Subcutaneous abdominal adipose tissue (tissue), 5 donors: ENCODE measurements around the gene GPC1.

Source experiments
- H3K27ac ChIP-seq: one replicate; pipeline ENCODE4 v1.7.0; 2013; ENCODE audit warnings: low read depth, mild to moderate bottlenecking, inconsistent platforms, low read length, moderate library complexity
- H3K27me3 ChIP-seq, 5 donors: one replicate each; pipeline ENCODE4 v1.7.0; 2013; ENCODE audit warnings: low read length in 5 of 5, inconsistent platforms in 1 of 5; ENCODE audit not compliant: control insufficient read depth in 5 of 5, insufficient read depth in 4 of 5
- H3K36me3 ChIP-seq, 5 donors: one replicate each; pipeline ENCODE4 v1.7.0; 2013; ENCODE audit warnings: low read length in 5 of 5; ENCODE audit not compliant: control insufficient read depth in 5 of 5, insufficient read depth in 5 of 5
- H3K4me1 ChIP-seq, 5 donors: one replicate each; pipeline ENCODE4 v1.7.0; 2013; ENCODE audit warnings: low read length in 5 of 5, mild to moderate bottlenecking in 3 of 5, moderate library complexity in 1 of 5; ENCODE audit not compliant: control insufficient read depth in 5 of 5, insufficient read depth in 5 of 5
- H3K4me3 ChIP-seq, 5 donors: one replicate each; pipeline ENCODE4 v1.7.0; 2013; ENCODE audit warnings: low read length in 5 of 5, low read depth in 1 of 5
- H3K9ac ChIP-seq, 5 donors: one replicate each; pipeline ENCODE4 v1.7.0; 2013; ENCODE audit warnings: low read length in 5 of 5, mild to moderate bottlenecking in 4 of 5, moderate library complexity in 3 of 5
- H3K9me3 ChIP-seq, 5 donors: one replicate each; pipeline ENCODE4 v1.7.0; 2013; ENCODE audit warnings: low read length in 5 of 5; ENCODE audit not compliant: control insufficient read depth in 5 of 5
- donor health status: healthy.
- donor health status: healthy.
- donor health status: healthy.
- donor health status: healthy.
- donor health status: healthy.

GPC1 gene

GRCh38 chr2:240449764-240450531, 14.5 kb downstream of the GPC1 start:
- H3K27ac ChIP-seq = no peak overlapping the region
- peaks cover 0 to 31% (median 22%) of the 10 kb centered on the region in 5 donors for H3K4me1 ChIP-seq
- no peak overlapping the region for H3K9ac ChIP-seq
- H3K36me3 ChIP-seq = peaks cover 0 to 10% (median 0%) of the 10 kb centered on the region in 5 donors
- no peak overlapping the region for H3K4me3 ChIP-seq
- H3K27me3 ChIP-seq = peaks cover 0 to 39% (median 17%) of the 10 kb centered on the region in 5 donors
- H3K9me3 ChIP-seq = no peaks in the 10 kb centered on the region

- H3K4me1 ChIP-seq = peaks cover 0 to 38% (median 22%) of the 10 kb centered on the region in 5 donors
- no peak overlapping the region for H3K27ac ChIP-seq
- peaks cover 0 to 8% (median 0%) of the 10 kb centered on the region in 5 donors for H3K36me3 ChIP-seq
- no peak overlapping the region for H3K4me3 ChIP-seq
- H3K27me3 ChIP-seq = peaks cover 0 to 39% (median 17%) of the 10 kb centered on the region in 5 donors
- H3K9me3 ChIP-seq = no peaks in the 10 kb centered on the region
- no peak overlapping the region for H3K9ac ChIP-seq
Observed at GRCh38 chr2:240450532-240451107, 15.2 kb downstream of the GPC1 start.

GRCh38 chr2:240451108-240451611, 15.7 kb downstream of the GPC1 start:
- Histone ChIP-seq H3K27me3 (peaks cover 0 to 39% (median 17%) of the 10 kb centered on the region in 5 donors), H3K9me3 (no peaks in the 10 kb centered on the region), H3K9ac (no peak overlapping the region), H3K4me1 (peaks cover 0 to 40% (median 22%) of the 10 kb centered on the region in 5 donors), H3K4me3 (no peak overlapping the region), H3K27ac (no peak overlapping the region), H3K36me3 (peaks cover 0 to 3% (median 0%) of the 10 kb centered on the region in 5 donors)

GRCh38 chr2:240451791-240452461, 16.5 kb downstream of the GPC1 start:
- no peaks in the 10 kb centered on the region for H3K36me3 ChIP-seq
- peaks cover 0 to 41% (median 20%) of the 10 kb centered on the region in 5 donors for H3K27me3 ChIP-seq
- no peaks in the 10 kb centered on the region for H3K9me3 ChIP-seq
- H3K4me3 ChIP-seq = peak overlapping the region in 4 of 5 donors; percentile 6 to 62 (median 52)
- H3K4me1 ChIP-seq = peaks cover 0 to 40% (median 22%) of the 10 kb centered on the region in 5 donors
- H3K9ac ChIP-seq = peak overlapping the region in 2 of 5 donors; percentile 17 to 59
- H3K27ac ChIP-seq = no peak overlapping the region

DNA sequence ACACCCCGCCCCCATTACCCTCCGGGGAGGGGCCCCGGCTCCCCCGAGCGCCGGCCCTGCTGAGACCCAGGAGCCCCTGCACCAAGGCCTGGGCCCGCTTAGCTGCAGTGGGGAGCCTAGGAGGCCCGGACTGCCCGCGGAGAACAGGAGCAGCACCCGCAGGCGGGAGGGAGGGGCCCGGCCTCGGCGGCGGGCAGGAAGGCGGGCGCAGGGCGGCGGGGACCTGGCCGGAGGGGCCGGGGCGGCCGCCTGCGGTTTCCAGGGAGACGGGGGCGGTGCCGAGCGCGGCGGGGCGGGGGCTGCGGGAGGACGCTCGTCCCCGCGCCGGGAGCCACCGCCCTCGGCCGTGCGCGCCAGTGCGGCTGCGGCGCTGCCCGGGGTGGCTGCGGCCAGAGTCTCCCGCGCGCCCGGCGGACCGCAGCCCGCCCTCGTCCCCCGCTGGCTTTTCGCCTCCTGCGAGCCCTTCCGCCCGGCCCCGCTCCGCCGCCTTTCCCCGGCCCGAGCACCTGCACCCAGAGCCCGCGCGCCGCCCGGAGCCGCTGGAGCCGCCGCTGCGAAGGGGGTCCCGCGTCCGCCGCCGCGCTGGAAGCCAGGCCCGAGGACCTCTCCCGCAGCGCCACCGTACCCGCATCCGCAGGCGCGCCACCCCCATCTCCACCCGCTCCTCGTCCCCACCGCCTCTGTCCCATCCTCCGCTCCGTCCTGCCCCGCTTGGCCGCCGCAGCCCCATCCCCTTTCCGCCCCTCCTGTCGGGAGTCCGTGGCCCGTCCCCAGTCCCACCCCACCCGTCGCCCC, 17.2 kb downstream of the GPC1 start:
- H3K27ac ChIP-seq = no peak overlapping the region
- peaks cover 0 to 44% (median 25%) of the 10 kb centered on the region in 5 donors for H3K27me3 ChIP-seq
- H3K9me3 ChIP-seq = no peaks in the 10 kb centered on the region
- peaks cover 0 to 40% (median 22%) of the 10 kb centered on the region in 5 donors for H3K4me1 ChIP-seq
- H3K36me3 ChIP-seq = no peaks in the 10 kb centered on the region
- peak overlapping the region in 4 of 5 donors; percentile 6 to 62 (median 58) for H3K4me3 ChIP-seq
- peak overlapping the region in 2 of 5 donors; percentile 17 to 59 for H3K9ac ChIP-seq

GRCh38 chr2:240453461-240454105, 18.1 kb downstream of the GPC1 start:
- Histone ChIP-seq H3K9me3 (no peaks in the 10 kb centered on the region), H3K4me1 (peaks cover 0 to 40% (median 24%) of the 10 kb centered on the region in 5 donors), H3K27me3 (peaks cover 0 to 47% (median 25%) of the 10 kb centered on the region in 5 donors), H3K27ac (no peak overlapping the region), H3K4me3 (no peak overlapping the region), H3K36me3 (no peaks in the 10 kb centered on the region), H3K9ac (no peak overlapping the region)

DNA sequence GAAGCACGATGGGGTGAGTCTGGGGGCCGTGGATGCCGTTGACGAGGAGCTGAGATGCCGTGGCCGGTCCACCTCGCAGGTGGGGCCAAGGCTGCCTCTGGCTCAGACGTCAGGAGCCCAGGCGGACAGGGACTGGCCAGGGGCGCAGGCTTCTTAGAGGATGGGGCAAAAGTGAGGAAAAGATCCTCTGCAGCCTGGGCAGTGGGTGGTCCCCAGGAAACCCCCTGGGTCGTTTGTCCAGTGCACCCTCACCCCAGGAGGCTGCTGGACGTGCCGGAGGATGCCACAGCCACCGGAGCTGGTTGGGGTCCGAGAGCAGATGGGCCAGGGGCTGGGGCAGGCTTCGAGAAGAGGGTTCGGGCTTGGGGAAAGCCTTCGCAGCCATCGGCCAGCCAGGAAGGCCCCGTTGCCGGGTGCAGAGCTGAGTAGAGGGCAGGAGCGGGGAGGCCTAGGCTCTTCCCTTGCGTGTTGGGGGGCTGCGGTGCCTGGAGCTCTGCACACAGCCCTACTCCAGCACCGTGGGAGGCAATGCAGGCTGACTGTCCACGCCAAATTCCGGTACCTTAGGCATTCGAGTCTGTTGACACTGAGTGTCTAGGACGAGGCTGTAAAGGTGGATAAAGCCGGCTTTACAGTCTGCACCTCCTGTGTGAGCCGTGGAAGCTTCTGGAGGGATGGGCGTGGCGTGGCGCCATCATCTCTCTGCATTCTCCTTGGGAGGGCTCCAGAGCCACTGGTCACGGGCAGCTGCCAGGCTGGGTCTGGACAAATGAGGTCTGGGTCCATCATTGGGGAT, 18.8 kb downstream of the GPC1 start:
- no peak overlapping the region for H3K9ac ChIP-seq
- no peak overlapping the region for H3K27ac ChIP-seq
- H3K4me3 ChIP-seq = no peak overlapping the region
- no peaks in the 10 kb centered on the region for H3K9me3 ChIP-seq
- peaks cover 0 to 41% (median 25%) of the 10 kb centered on the region in 5 donors for H3K27me3 ChIP-seq
- no peaks in the 10 kb centered on the region for H3K36me3 ChIP-seq
- H3K4me1 ChIP-seq = peaks cover 0 to 40% (median 31%) of the 10 kb centered on the region in 5 donors

DNA sequence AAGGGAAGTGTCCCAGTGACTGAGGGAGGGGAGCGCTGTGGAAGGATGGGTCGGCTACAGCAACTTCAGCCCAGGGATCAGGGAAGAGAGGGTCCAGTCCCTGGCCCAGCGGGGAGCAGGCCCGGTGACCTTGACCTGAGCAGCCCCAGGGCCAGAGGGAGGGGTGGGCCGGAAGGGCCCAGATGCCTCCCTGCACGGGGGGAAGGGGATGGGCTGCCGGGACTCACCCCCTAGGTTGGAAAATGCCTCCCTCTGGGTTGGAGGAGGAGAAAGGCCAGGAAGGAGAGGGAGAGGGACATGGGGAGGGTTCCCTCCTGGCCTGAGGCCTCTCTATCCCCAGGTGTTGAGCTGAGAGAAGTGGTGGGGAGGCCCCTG, 19.8 kb downstream of the GPC1 start:
- Histone ChIP-seq H3K36me3 (no peaks in the 10 kb centered on the region), H3K9me3 (no peaks in the 10 kb centered on the region), H3K27me3 (peaks cover 0 to 38% (median 21%) of the 10 kb centered on the region in 5 donors), H3K9ac (no peak overlapping the region), H3K4me1 (peaks cover 0 to 40% (median 33%) of the 10 kb centered on the region in 5 donors), H3K27ac (no peak overlapping the region), H3K4me3 (no peak overlapping the region)
